GM21619 (cell line): ENCODE results near the gene DPP7.
"Not testable (repeated sequence)": the region's sequence is repeated elsewhere in the genome, so short reads cannot be mapped to it uniquely, and the experiment has no call there.

ENCODE experiments used
- ATAC-seq: cut with Tn5 transposase; IDR thresholded peaks from one replicate; pipeline ENCODE4 v1.9.1; 2021; ENCODE audit not compliant: unreplicated experiment

DPP7 gene

GRCh38 chr9:137130176-137130755 lies 15.7 kb upstream of the DPP7 start:
- peak; percentile 27 for ATAC-seq

DNA sequence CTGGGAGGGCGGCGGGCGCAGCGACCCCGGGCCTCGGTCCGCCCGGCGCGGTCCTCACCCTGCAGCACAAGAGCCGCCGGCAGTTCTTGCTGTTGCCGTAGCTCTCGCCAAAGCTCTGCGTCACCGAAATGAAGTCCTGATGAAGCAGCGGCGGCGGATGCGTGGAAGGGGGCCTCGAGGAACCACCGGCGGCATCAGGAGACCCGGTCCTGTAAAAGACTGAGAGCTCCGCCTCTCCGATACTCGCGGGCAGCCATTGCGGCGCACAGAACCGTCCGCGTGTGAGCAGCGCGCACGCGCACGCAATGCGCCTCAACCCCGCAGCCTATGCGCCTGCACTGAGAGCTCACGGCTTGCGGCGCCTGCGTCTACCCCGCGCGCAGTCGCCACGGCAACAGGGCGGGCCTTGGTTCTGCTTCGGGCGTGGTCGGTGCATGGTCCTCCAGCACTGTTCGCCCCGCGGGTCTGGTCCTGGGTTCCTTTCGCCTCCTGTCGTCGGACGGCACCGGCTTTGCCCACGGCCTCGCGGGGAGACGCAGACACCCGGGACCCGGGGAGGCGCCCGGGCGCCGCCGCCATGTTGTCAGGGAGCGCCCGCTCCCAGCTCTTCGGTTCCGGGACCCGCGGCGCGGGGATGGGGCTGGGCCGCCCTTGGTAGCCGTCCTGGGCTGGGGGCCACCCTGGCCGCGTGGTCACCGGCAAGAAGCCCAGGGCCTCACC lies 15.1 kb upstream of the DPP7 start:
- ATAC-seq, result peak; percentile 69

GRCh38 chr9:137128862-137129455 lies 14.4 kb upstream of the DPP7 start:
- peak; percentile 10 for ATAC-seq

- ATAC-seq, result no peak
Measured at GRCh38 chr9:137128158-137128861, 13.8 kb upstream of the DPP7 start.

- no peak for ATAC-seq
Measured at GRCh38 chr9:137127301-137128157, 13.0 kb upstream of the DPP7 start.

- no peak for ATAC-seq
Measured at GRCh38 chr9:137126786-137127185, 12.3 kb upstream of the DPP7 start.

DNA sequence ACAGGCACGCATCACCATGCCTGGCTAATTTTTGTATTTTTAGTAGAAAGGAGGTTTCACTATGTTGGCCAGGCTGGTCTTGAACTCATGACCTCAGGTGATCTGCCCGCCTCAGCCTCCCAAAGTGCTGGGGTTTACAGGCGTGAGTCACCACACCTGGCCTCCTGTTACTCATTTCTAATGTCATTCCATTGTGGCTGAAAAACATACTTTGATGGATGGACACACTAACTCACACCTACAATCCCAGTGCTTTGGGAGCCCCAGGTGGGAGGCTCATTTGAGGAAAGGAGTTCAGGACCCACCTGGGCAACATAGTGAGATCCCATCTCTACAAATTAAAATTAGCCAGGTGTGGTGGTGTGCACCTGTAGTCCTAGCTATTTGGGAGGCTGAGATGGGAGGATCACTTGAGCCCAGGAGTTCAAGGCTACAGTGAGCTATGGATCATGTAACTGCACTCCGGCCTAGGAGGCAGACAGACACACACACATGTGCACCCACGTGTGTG lies 9.5 kb upstream of the DPP7 start:
- not testable (repeated sequence) for ATAC-seq

DNA sequence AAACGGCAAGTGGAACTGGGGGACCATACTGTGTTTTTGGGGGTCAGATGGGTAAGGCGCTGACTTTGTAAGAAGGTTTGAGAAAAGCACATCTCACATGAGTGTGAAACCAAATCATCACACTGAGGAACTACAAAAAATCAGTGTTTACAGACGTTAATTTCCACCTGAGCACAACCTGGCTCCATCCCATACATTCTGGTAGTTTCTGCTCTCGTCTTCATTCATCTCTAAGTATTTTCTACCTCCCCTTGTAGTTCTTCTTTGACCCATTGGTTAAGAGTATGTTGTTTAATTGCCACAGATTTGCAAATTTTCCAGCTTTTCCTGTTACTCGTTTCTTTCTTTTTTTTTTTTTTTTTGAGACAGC lies 8.9 kb upstream of the DPP7 start:
- no peak for ATAC-seq

GRCh38 chr9:137122796-137123467 lies 8.4 kb upstream of the DPP7 start:
- ATAC-seq, result not testable (repeated sequence)

GRCh38 chr9:137121927-137122795 lies 7.6 kb upstream of the DPP7 start:
- not testable (repeated sequence) for ATAC-seq

GRCh38 chr9:137118092-137118603 lies 3.6 kb upstream of the DPP7 start:
- ATAC-seq, result not testable (repeated sequence)

DNA sequence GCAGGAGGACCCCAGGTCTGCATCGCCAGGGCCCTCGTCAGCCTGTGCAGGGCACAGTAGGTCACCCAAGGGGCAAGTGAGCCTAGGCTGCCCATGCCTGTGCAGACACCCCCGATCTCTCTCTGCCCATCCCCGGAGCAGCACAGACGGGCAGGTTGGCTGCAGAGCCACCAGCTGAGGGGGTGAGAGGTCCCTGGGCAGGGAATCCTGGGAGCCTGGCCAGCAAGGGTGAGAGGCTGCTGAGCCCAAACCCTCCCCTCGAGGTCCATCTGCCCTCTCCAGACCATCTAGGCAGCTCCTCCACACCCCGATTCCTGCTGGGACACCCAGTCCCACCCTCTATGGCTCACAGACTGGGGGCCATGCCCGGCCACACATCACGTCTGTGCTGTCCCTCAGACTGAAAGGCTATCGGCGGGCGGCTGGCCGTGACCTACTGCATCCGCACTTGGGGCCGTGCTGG lies 2.8 kb upstream of the DPP7 start:
- ATAC-seq, result no peak

DNA sequence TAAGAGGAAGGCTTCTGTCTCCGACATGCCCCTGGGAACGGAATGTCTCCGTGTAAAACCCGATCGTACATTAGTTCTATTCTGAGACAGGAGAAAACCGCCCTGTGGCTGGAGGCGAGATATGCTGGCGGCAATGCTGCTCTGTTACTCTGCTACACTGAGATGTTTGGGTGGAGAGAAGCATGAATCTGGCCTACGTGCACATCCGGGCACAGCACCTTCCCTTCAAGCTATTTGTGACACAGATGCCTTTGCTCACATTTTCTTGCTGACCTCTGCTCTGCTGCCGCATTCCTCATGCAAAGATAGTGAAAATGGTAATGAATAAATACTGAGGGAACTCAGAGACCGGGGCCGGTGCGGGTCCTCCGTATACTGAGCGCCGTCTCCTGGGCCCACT lies 2.2 kb upstream of the DPP7 start:
- ATAC-seq, result no peak

DNA sequence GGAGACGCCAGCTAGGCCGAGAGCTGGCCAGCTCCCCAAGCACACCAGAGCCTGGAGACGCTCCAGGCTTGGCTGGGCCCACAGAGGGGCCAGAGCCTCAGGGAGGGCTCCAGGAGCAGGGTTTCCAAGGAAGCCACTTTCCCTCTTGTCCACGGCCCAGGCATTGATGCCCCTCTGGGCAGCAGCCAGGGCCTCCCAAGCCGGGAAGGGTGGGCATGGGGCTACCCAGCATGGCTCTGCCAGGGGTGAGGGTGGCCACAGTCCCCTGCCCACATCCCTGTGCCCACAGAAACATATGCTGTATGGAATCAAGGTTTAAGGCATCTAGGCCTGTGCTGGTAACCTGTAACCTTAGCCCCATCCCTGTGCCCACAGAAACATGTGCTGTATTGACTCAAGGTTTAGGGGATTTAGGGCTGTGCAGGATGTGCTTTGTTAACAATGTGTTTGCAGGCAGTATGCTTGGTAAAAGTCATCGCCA lies 1.5 kb upstream of the DPP7 start:
- no peak for ATAC-seq

DNA sequence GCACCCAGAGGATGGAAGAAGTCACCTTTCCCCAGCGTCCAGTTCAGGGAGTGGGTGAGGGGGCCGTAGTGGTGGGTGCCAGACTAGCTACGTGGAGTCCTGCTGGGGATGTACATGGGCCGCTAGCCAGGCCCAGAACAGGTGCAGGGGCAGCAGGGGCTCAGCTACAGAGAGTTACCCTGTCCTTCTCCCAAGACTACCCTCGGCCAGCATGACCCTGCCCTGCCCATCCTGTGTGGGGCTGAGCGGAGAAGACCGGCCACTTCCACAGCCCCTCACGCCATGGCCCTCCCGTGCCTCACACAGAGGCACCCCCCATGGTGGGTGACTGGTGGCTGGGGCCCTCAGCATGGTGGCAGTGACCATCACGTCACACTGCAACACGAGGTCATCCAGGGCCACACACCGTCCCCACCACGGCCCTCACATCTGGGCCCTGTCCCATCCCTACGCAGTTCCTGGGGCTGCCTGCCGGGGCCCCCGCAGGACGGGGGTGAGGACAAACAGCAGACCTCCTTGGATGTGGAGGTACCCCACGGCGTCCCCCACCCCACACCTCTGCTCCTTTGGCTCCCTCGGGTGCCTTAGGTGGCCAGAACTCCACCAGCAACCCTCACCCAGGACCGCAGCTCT lies 977 bp upstream of the DPP7 start:
- no peak for ATAC-seq

- ATAC-seq, result peak; percentile 4
Measured at GRCh38 chr9:137114220-137114612, 317 bp downstream of the DPP7 start.

GRCh38 chr9:137113385-137114159 lies 961 bp downstream of the DPP7 start:
- no peak for ATAC-seq
